Activated CD8-positive, alpha-beta T cell treated with anti-CD3 and anti-CD28 coated beads for 36 hours (primary cell): Measurements from ENCODE around the gene CYS1. TPM values are rescaled to one million over a fixed set of nuclear protein-coding genes. Genes with fewer than 3 reads are reported as not detected.

Experiments
- ATAC-seq: fragments of 200-7000 bp; cut with Tn5 transposase; one replicate; pipeline ENCODE4 v1.10.0; 2021; ENCODE audit warnings: mild to moderate bottlenecking, moderate library complexity
- CTCF ChIA-PET: fragments of 350-600 bp; sonication (Branson Sonifier 250); formaldehyde crosslinking; loops from one replicate; lab custom pipeline; 2021; ENCODE audit warnings: antibody characterized with exemption; lab: Charles Lee
- POLR2A ChIA-PET: fragments of 350-600 bp; sonication (Branson Sonifier 250); formaldehyde crosslinking; loops from one replicate; lab custom pipeline; 2021; ENCODE audit warnings: antibody characterized with exemption; lab: Charles Lee
- DNase-seq: peaks from one replicate; pipeline ENCODE4 v3.0.0-alpha.2; 2020
- H3K27ac Mint-ChIP-seq: one replicate; pipeline ENCODE4 v1.8.0; 2021; ENCODE audit warnings: mild to moderate bottlenecking, mixed read lengths
- H3K27me3 Mint-ChIP-seq: one replicate; pipeline ENCODE4 v1.8.0; 2021; ENCODE audit warnings: mixed read lengths
- H3K36me3 Mint-ChIP-seq: one replicate; pipeline ENCODE4 v1.8.0; 2021; ENCODE audit warnings: low read depth, mixed read lengths
- H3K4me1 Mint-ChIP-seq: one replicate; pipeline ENCODE4 v1.8.0; 2021; ENCODE audit warnings: low read depth, mixed read lengths
- H3K4me3 Mint-ChIP-seq: one replicate; pipeline ENCODE4 v1.8.0; 2021; ENCODE audit warnings: mild to moderate bottlenecking, moderate library complexity, mixed read lengths
- H3K9me3 Mint-ChIP-seq: one replicate; pipeline ENCODE4 v1.8.0; 2021; ENCODE audit warnings: mixed read lengths
- intact Hi-C: fragments of 100-400 bp; cut with micrococcal nuclease; formaldehyde crosslinking; loops from one replicate; pipeline ENCODE4 v1.10.0; 2022
- total RNA-seq, 2 experiments: library from RNA; stranded (reverse); gene quantifications; one replicate each; pipeline ENCODE4 v1.2.3, GENCODE V29; 2021
- TF ChIP-seq, protein P1 (sequence below): fragments of 200-600 bp; IDR thresholded peaks from one replicate; pipeline ENCODE4 v1.8.0; 2022; ENCODE audit warnings: antibody characterized with exemption, mild to moderate bottlenecking

CYS1 gene
- total RNA-seq, 2 experiments from 2014 or later: 0.11 to 0.32 TPM

- ChIA-PET POLR2A (interaction anchor here (0.6 to 1.5 kb wide), 2 partner anchors 12 to 374 kb away, joined by 3 read pairs; no protein-coding TSS in a partner anchor), CTCF (interaction anchor here (0.7 to 12.0 kb wide), 20 partner anchors 8 to 366 kb away, joined by 3 to 178 read pairs (median 17); partner anchors contain the start of gene CYS1)
- H3K9me3 Mint-ChIP-seq: no peaks in the 10 kb centered on the region
- no peak overlapping the region for H3K27ac Mint-ChIP-seq
- no peak for DNase-seq
- TF ChIP-seq, protein P1, sequence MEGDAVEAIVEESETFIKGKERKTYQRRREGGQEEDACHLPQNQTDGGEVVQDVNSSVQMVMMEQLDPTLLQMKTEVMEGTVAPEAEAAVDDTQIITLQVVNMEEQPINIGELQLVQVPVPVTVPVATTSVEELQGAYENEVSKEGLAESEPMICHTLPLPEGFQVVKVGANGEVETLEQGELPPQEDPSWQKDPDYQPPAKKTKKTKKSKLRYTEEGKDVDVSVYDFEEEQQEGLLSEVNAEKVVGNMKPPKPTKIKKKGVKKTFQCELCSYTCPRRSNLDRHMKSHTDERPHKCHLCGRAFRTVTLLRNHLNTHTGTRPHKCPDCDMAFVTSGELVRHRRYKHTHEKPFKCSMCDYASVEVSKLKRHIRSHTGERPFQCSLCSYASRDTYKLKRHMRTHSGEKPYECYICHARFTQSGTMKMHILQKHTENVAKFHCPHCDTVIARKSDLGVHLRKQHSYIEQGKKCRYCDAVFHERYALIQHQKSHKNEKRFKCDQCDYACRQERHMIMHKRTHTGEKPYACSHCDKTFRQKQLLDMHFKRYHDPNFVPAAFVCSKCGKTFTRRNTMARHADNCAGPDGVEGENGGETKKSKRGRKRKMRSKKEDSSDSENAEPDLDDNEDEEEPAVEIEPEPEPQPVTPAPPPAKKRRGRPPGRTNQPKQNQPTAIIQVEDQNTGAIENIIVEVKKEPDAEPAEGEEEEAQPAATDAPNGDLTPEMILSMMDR: no peak
- H3K27me3 Mint-ChIP-seq: peaks cover 47% of the 10 kb centered on the region
- no peak for ATAC-seq
- H3K4me3 Mint-ChIP-seq: no peak overlapping the region
- H3K4me1 Mint-ChIP-seq: peaks cover 7% of the 10 kb centered on the region
- no peaks in the 10 kb centered on the region for H3K36me3 Mint-ChIP-seq
- intact Hi-C loops: loop anchor here (2.0 kb wide), 1 partner anchor 363 kb away; no protein-coding TSS in a partner anchor
Measured at GRCh38 chr2:10073706-10074105, 6.5 kb downstream of the CYS1 start.

GRCh38 chr2:10072656-10073480 lies 7.3 kb downstream of the CYS1 start:
- peaks cover 39% of the 10 kb centered on the region for H3K27me3 Mint-ChIP-seq
- H3K4me1 Mint-ChIP-seq: peaks cover 8% of the 10 kb centered on the region
- intact Hi-C loops: loop anchor here (2.0 kb wide), 1 partner anchor 364 kb away; no protein-coding TSS in a partner anchor
- TF ChIP-seq, protein P1: peak; percentile 86
- CTCF ChIA-PET: interaction anchor here (0.6 to 12.0 kb wide), 70 partner anchors 9 to 574 kb away, joined by 3 to 178 read pairs (median 5); partner anchors contain the start of gene CYS1
- ATAC-seq (peak; percentile 97), DNase-seq (peak; percentile 86)
- H3K4me3 Mint-ChIP-seq: no peak overlapping the region
- POLR2A ChIA-PET: interaction anchor here (0.6 to 1.5 kb wide), 7 partner anchors 10 to 374 kb away, joined by 3 to 4 read pairs (median 3); no protein-coding TSS in a partner anchor
- H3K36me3 Mint-ChIP-seq: no peaks in the 10 kb centered on the region
- peaks cover 1% of the 10 kb centered on the region for H3K9me3 Mint-ChIP-seq
- no peak overlapping the region for H3K27ac Mint-ChIP-seq

- POLR2A ChIA-PET: interaction anchor here (1.1 to 1.5 kb wide), 3 partner anchors 11 to 142 kb away, joined by 3 to 4 read pairs (median 3); no protein-coding TSS in a partner anchor
Measured at GRCh38 chr2:10071595-10071994, 8.6 kb downstream of the CYS1 start.

GRCh38 chr2:10071176-10071575 lies 9.0 kb downstream of the CYS1 start:
- Mint-ChIP-seq H3K4me1 (peaks cover 8% of the 10 kb centered on the region), H3K27me3 (peaks cover 23% of the 10 kb centered on the region), H3K9me3 (peaks cover 4% of the 10 kb centered on the region), H3K36me3 (no peaks in the 10 kb centered on the region), H3K4me3 (no peak overlapping the region), H3K27ac (no peak overlapping the region)
- TF ChIP-seq, protein P1: no peak
- intact Hi-C loops: no loop called here
- DNase-seq: no peak
- no peak for ATAC-seq
- POLR2A ChIA-PET: interaction anchor here (1.3 kb wide), 1 partner anchor 142 kb away, joined by 4 read pairs; no protein-coding TSS in a partner anchor
- CTCF ChIA-PET: interaction anchor here (0.5 to 12.0 kb wide), 18 partner anchors 11 to 374 kb away, joined by 3 to 178 read pairs (median 6); partner anchors contain the start of gene CYS1

More at GRCh38 chr2:10071595-10071994, 8.6 kb downstream of the CYS1 start:
- CTCF ChIA-PET: interaction anchor here (0.5 to 12.0 kb wide), 30 partner anchors 10 to 373 kb away, joined by 3 to 178 read pairs (median 6); partner anchors contain the start of gene CYS1
- Mint-ChIP-seq H3K4me3 (no peak overlapping the region), H3K9me3 (peaks cover 4% of the 10 kb centered on the region), H3K4me1 (peaks cover 11% of the 10 kb centered on the region), H3K27ac (no peak overlapping the region), H3K36me3 (no peaks in the 10 kb centered on the region), H3K27me3 (peaks cover 27% of the 10 kb centered on the region)
- DNase-seq (no peak), ATAC-seq (no peak)
- TF ChIP-seq, protein P1: no peak
- intact Hi-C loops: no loop called here
